ENCODE data around the gene GLRB.
"Not testable (repeated sequence)": the region's sequence is repeated elsewhere in the genome, so short reads cannot be mapped to it uniquely, and the experiment has no call there.

The GLRB gene

DNA sequence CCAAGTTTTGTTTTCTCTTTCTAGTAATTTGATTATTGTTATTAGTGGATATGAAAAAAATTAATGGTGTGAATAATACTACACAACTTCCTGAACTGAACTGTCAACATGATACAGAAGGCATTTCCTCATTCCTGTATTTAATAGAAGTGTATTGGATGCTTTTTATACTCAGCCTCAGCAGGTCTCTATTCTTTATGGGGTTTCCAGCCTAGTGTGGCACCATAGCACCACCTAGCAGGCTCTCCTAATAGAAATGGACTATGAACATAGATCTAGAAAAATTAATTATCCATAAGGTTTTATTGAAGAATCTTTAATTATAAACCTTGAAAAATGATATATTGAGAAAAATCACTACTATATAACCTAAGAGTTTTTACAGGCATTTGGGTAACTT lies 52.4 kb downstream of the GLRB start:
- no peak overlapping the region for H3K4me3 ChIP-seq (ENCODE audit: low read depth in 1 of 2, low read length in 2 of 2)
- no peak overlapping the region for H3K27ac ChIP-seq (ENCODE audit: low read length)
- H3K4me1 ChIP-seq (ENCODE audit: control insufficient read depth in 1 of 2, insufficient read depth in 2 of 2, low read length in 2 of 2), result no peaks in the 10 kb centered on the region
- no peaks in the 10 kb centered on the region for H3K9me3 ChIP-seq (ENCODE audit: control insufficient read depth in 1 of 2, low read length in 2 of 2)
- no peaks in the 10 kb centered on the region for H3K36me3 ChIP-seq (ENCODE audit: control insufficient read depth in 1 of 2, insufficient read depth in 2 of 2, low read length in 2 of 2)
- H3K27me3 ChIP-seq (ENCODE audit: low read depth, low read length), result no peaks in the 10 kb centered on the region

DNA sequence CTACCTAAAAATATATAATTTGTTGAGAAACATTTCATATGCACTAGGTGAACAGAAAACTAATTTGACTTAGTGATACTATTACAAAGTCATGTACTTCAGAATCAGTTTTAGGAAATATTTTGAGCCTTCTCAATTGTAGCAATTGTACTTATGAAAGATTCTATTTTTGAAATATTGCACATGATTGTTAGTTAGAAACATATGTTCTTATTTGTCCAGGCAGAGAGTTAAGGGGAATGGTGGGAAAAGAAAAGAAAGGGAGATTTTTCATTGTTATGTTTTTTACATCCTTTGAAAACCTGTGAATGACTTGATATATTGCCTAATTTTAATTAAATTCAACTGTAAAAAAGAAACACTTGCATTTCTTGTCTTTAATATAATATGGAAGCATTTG lies 66.0 kb downstream of the GLRB start:
- peaks cover 0 to 4% of the 10 kb centered on the region in 2 donors for H3K36me3 ChIP-seq (ENCODE audit: control insufficient read depth in 1 of 2, insufficient read depth in 2 of 2, low read length in 2 of 2)
- no peak overlapping the region for H3K27ac ChIP-seq (ENCODE audit: low read length)

DNA sequence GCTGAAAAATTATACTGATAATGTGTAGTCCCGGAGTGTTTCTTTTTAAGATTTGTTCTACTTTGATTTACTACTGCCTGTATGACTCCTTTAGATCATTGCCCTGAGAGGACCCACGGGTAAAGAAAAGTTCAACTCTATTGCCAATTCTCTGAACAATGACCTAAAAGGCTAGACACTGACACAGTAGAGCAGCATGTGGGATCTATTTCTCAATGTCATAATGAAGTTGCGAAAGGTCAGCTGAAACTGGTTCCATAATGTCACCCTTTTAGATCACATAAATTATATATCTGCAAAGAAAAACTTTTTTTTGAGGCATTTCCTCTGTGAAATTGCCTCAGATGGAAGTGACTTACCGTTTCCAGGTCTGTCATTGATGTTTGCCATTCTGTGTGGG lies 67.4 kb downstream of the GLRB start:
- H3K27ac ChIP-seq (ENCODE audit: low read length), result no peak overlapping the region
- H3K36me3 ChIP-seq (ENCODE audit: control insufficient read depth in 1 of 2, insufficient read depth in 2 of 2, low read length in 2 of 2), result peaks cover 0 to 4% of the 10 kb centered on the region in 2 donors
- no peak overlapping the region for H3K4me3 ChIP-seq (ENCODE audit: low read depth in 1 of 2, low read length in 2 of 2)
- H3K9me3 ChIP-seq (ENCODE audit: control insufficient read depth in 1 of 2, low read length in 2 of 2), result no peaks in the 10 kb centered on the region
- no peaks in the 10 kb centered on the region for H3K4me1 ChIP-seq (ENCODE audit: control insufficient read depth in 1 of 2, insufficient read depth in 2 of 2, low read length in 2 of 2)
- H3K27me3 ChIP-seq (ENCODE audit: low read depth, low read length), result no peaks in the 10 kb centered on the region

More for the DNA sequence above, 66.0 kb downstream of the GLRB start:
- Histone ChIP-seq H3K9me3 (ENCODE audit: control insufficient read depth in 1 of 2, low read length in 2 of 2) (no peaks in the 10 kb centered on the region), H3K4me1 (ENCODE audit: control insufficient read depth in 1 of 2, insufficient read depth in 2 of 2, low read length in 2 of 2) (no peaks in the 10 kb centered on the region), H3K27me3 (ENCODE audit: low read depth, low read length) (no peaks in the 10 kb centered on the region), H3K4me3 (ENCODE audit: low read depth in 1 of 2, low read length in 2 of 2) (no peak overlapping the region)

DNA sequence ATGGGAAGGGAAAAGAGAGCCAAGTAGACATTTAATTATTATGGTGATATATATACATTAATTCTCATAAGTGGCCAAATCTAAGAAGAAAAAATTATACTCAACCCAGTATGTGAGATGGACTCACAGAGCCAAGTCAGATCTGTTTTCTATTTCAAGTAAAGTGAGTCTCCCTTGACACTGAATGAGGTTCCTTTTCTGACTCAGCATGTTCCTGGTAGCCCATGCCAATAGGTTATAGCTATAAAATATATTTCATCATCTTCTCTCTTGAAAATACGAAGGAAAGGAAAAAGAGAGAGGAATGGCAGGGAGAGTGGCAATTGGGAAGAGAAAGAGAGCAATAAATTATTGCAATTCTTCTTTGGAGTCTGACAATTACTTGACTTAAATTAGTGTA lies 75.8 kb downstream of the GLRB start:
- H3K9me3 ChIP-seq (ENCODE audit: control insufficient read depth in 1 of 2, low read length in 2 of 2), result no peaks in the 10 kb centered on the region
- no peak overlapping the region for H3K4me3 ChIP-seq (ENCODE audit: low read depth in 1 of 2, low read length in 2 of 2)
- H3K27me3 ChIP-seq (ENCODE audit: low read depth, low read length), result no peaks in the 10 kb centered on the region
- H3K27ac ChIP-seq (ENCODE audit: low read length), result no peak overlapping the region
- peaks cover 0 to 4% of the 10 kb centered on the region in 2 donors for H3K36me3 ChIP-seq (ENCODE audit: control insufficient read depth in 1 of 2, insufficient read depth in 2 of 2, low read length in 2 of 2)
- no peaks in the 10 kb centered on the region for H3K4me1 ChIP-seq (ENCODE audit: control insufficient read depth in 1 of 2, insufficient read depth in 2 of 2, low read length in 2 of 2)

- H3K4me1 ChIP-seq (ENCODE audit: control insufficient read depth in 1 of 2, insufficient read depth in 2 of 2, low read length in 2 of 2), result no peaks in the 10 kb centered on the region
- H3K9me3 ChIP-seq (ENCODE audit: control insufficient read depth in 1 of 2, low read length in 2 of 2), result peaks cover 0 to under 1% of the 10 kb centered on the region in 2 donors
Observed at GRCh38 chr4:157165935-157166610, 90.1 kb downstream of the GLRB start.

DNA sequence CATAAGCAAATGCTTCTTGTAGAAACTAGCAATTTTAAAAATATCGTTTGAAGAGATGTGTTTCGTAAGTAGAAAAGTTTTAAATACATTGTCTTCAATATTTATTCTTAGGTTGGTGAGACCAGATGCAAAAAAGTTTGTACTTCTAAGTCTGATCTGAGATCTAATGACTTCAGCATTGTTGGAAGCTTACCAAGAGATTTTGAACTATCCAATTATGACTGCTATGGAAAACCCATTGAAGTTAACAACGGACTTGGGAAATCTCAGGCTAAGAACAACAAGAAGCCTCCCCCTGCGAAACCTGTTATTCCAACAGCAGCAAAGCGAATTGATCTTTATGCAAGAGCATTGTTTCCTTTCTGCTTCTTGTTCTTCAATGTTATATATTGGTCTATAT lies 94.4 kb downstream of the GLRB start:
- no peaks in the 10 kb centered on the region for H3K9me3 ChIP-seq (ENCODE audit: control insufficient read depth in 1 of 2, low read length in 2 of 2)
- no peaks in the 10 kb centered on the region for H3K36me3 ChIP-seq (ENCODE audit: control insufficient read depth in 1 of 2, insufficient read depth in 2 of 2, low read length in 2 of 2)
- H3K4me3 ChIP-seq (ENCODE audit: low read depth in 1 of 2, low read length in 2 of 2), result no peak overlapping the region
- H3K4me1 ChIP-seq (ENCODE audit: control insufficient read depth in 1 of 2, insufficient read depth in 2 of 2, low read length in 2 of 2), result no peaks in the 10 kb centered on the region
- H3K27ac ChIP-seq (ENCODE audit: low read length), result no peak overlapping the region
- no peaks in the 10 kb centered on the region for H3K27me3 ChIP-seq (ENCODE audit: low read depth, low read length)

More at GRCh38 chr4:157165935-157166610, 90.1 kb downstream of the GLRB start:
- no peaks in the 10 kb centered on the region for H3K36me3 ChIP-seq (ENCODE audit: control insufficient read depth in 1 of 2, insufficient read depth in 2 of 2, low read length in 2 of 2)
- no peak overlapping the region for H3K27ac ChIP-seq (ENCODE audit: low read length)
- no peaks in the 10 kb centered on the region for H3K27me3 ChIP-seq (ENCODE audit: low read depth, low read length)
- H3K4me3 ChIP-seq (ENCODE audit: low read depth in 1 of 2, low read length in 2 of 2), result no peak overlapping the region

DNA sequence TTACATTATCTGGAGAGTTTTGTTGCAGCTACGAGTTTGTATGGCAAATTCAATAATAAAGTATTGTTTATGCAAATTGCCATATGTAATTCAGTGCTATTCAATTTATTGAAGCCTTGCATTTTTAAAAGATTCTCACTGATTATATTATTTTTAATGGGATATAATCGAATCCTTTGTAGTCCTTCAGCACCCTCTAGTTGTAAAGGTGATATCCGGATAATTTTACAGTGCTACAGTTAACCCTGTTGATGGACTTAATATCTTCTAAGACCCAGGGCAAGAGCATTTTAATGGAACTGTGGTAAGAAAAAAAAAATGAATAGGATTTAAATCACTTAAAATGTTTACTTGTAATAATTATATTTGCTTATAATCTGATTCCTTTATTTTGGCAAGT lies 96.1 kb downstream of the GLRB start:
- H3K9me3 ChIP-seq (ENCODE audit: control insufficient read depth in 1 of 2, low read length in 2 of 2), result no peaks in the 10 kb centered on the region
- no peaks in the 10 kb centered on the region for H3K36me3 ChIP-seq (ENCODE audit: control insufficient read depth in 1 of 2, insufficient read depth in 2 of 2, low read length in 2 of 2)
- no peaks in the 10 kb centered on the region for H3K27me3 ChIP-seq (ENCODE audit: low read depth, low read length)
- no peak overlapping the region for H3K4me3 ChIP-seq (ENCODE audit: low read depth in 1 of 2, low read length in 2 of 2)
- H3K4me1 ChIP-seq (ENCODE audit: control insufficient read depth in 1 of 2, insufficient read depth in 2 of 2, low read length in 2 of 2), result no peaks in the 10 kb centered on the region
- H3K27ac ChIP-seq (ENCODE audit: low read length), result no peak overlapping the region

DNA sequence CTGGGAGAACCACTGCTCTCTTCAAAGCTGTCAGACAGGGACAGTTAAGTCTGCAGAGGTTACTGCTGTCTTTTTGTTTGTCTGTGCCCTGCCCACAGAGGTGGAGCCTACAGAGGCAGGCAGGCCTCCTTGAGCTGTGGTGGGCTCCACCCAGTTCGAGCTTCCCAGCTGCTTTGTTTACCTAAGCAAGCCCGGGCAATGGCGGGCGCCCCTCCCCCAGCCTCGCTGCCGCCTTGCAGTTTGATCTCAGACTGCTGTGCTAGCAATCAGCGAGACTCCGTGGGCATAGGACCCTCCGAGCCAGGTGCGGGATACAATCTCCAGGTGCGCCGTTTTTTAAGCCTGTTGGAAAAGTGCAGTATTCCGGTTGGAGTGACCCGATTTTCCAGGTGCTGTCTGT lies 104.3 kb downstream of the GLRB start:
- not testable (repeated sequence) for H3K4me3 ChIP-seq (ENCODE audit: low read depth in 1 of 2, low read length in 2 of 2); H3K27ac ChIP-seq (ENCODE audit: low read length); H3K9me3 ChIP-seq (ENCODE audit: control insufficient read depth in 1 of 2, low read length in 2 of 2); H3K36me3 ChIP-seq (ENCODE audit: control insufficient read depth in 1 of 2, insufficient read depth in 2 of 2, low read length in 2 of 2); H3K4me1 ChIP-seq (ENCODE audit: control insufficient read depth in 1 of 2, insufficient read depth in 2 of 2, low read length in 2 of 2); H3K27me3 ChIP-seq (ENCODE audit: low read depth, low read length)

GRCh38 chr4:157184300-157184699 lies 108.3 kb downstream of the GLRB start:
- Histone ChIP-seq H3K36me3 (ENCODE audit: control insufficient read depth in 1 of 2, insufficient read depth in 2 of 2, low read length in 2 of 2) (no peaks in the 10 kb centered on the region), H3K27ac (ENCODE audit: low read length) (no peak overlapping the region), H3K4me1 (ENCODE audit: control insufficient read depth in 1 of 2, insufficient read depth in 2 of 2, low read length in 2 of 2) (no peaks in the 10 kb centered on the region), H3K9me3 (ENCODE audit: control insufficient read depth in 1 of 2, low read length in 2 of 2) (peaks cover 0 to 4% of the 10 kb centered on the region in 2 donors), H3K4me3 (ENCODE audit: low read depth in 1 of 2, low read length in 2 of 2) (no peak overlapping the region), H3K27me3 (ENCODE audit: low read depth, low read length) (no peaks in the 10 kb centered on the region)

DNA sequence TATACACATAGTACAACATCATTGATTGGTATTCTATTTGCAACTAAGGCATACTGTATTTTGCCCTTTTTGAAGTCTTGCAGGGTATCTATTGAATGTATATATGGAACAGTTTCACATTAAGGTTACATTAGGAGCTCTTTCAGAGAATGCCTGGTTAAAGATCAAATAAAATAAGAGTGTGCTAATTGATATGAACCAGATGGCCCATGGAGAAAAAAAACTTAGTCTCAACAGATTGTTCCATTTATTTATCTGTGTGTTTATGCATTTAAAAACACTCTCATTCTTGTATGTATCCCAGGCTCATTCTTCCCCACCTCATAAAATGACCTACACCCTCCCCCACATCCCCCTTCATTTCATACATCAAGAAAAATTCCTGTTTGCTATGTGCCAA lies 109.4 kb downstream of the GLRB start:
- no peak overlapping the region for H3K27ac ChIP-seq (ENCODE audit: low read length)
- H3K36me3 ChIP-seq (ENCODE audit: control insufficient read depth in 1 of 2, insufficient read depth in 2 of 2, low read length in 2 of 2), result no peaks in the 10 kb centered on the region
- H3K4me3 ChIP-seq (ENCODE audit: low read depth in 1 of 2, low read length in 2 of 2), result no peak overlapping the region
- H3K4me1 ChIP-seq (ENCODE audit: control insufficient read depth in 1 of 2, insufficient read depth in 2 of 2, low read length in 2 of 2), result no peaks in the 10 kb centered on the region
- peaks cover 0 to 4% of the 10 kb centered on the region in 2 donors for H3K9me3 ChIP-seq (ENCODE audit: control insufficient read depth in 1 of 2, low read length in 2 of 2)
- no peaks in the 10 kb centered on the region for H3K27me3 ChIP-seq (ENCODE audit: low read depth, low read length)

- Histone ChIP-seq H3K36me3 (ENCODE audit: control insufficient read depth in 1 of 2, insufficient read depth in 2 of 2, low read length in 2 of 2) (no peaks in the 10 kb centered on the region), H3K27me3 (ENCODE audit: low read depth, low read length) (no peaks in the 10 kb centered on the region), H3K4me1 (ENCODE audit: control insufficient read depth in 1 of 2, insufficient read depth in 2 of 2, low read length in 2 of 2) (no peaks in the 10 kb centered on the region), H3K27ac (ENCODE audit: low read length) (no peak overlapping the region), H3K4me3 (ENCODE audit: low read depth in 1 of 2, low read length in 2 of 2) (no peak overlapping the region), H3K9me3 (ENCODE audit: control insufficient read depth in 1 of 2, low read length in 2 of 2) (no peaks in the 10 kb centered on the region)
Observed at GRCh38 chr4:157195374-157195773, 119.4 kb downstream of the GLRB start.

DNA sequence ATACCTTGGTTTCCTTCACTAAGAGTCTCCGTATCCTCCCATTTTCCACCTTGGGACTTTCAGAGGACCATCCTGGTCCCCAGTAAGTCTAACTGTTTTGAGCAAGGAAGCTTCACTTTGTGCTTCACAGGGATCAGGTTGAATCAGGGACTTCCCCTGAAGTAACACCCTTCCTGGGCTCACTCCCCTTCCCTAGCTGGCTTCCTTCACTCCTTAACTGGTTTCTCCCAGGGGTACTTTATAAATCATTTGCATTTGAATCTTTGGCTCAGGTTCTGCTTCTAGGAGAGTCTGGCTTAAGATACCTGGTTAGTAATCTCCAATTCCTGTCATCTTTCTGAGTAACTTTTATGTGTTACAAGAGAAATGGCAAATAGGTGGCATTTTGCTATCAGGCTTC lies 120.1 kb downstream of the GLRB start:
- Histone ChIP-seq H3K9me3 (ENCODE audit: control insufficient read depth in 1 of 2, low read length in 2 of 2) (no peaks in the 10 kb centered on the region), H3K4me1 (ENCODE audit: control insufficient read depth in 1 of 2, insufficient read depth in 2 of 2, low read length in 2 of 2) (no peaks in the 10 kb centered on the region), H3K36me3 (ENCODE audit: control insufficient read depth in 1 of 2, insufficient read depth in 2 of 2, low read length in 2 of 2) (no peaks in the 10 kb centered on the region), H3K4me3 (ENCODE audit: low read depth in 1 of 2, low read length in 2 of 2) (no peak overlapping the region), H3K27me3 (ENCODE audit: low read depth, low read length) (no peaks in the 10 kb centered on the region), H3K27ac (ENCODE audit: low read length) (no peak overlapping the region)

All from muscle layer of duodenum (tissue), 2 donors.